Left lung (tissue), 10 donors: ENCODE data around the gene DGUOK. TPM values are rescaled to one million over a fixed set of nuclear protein-coding genes. Genes with fewer than 3 reads are reported as not detected.

Experiments
- ATAC-seq: fragments of 200-7000 bp; cut with Tn5 transposase; one replicate; pipeline ENCODE4 v1.9.1; 2020; ENCODE audit warnings: moderate library complexity
- DNase-seq, 4 donors: peaks; one replicate each; pipeline ENCODE4 v3.0.0-alpha.2; 2013 to 2020
- H3K27ac ChIP-seq, 2 donors: fragments of 200-600 bp; sonication (generic) in 1 of 2; one replicate each; pipeline versions ENCODE4 v1.5.0 to v1.8.0; 2020 to 2021
- H3K27me3 ChIP-seq, 2 donors: fragments of 200-600 bp; sonication (generic) in 1 of 2; one replicate each; pipeline versions ENCODE4 v1.5.0 to v1.8.0; 2020 to 2021
- H3K36me3 ChIP-seq, 2 donors: fragments of 200-600 bp; sonication (generic) in 1 of 2; one replicate each; pipeline versions ENCODE4 v1.5.0 to v1.8.0; 2020 to 2021
- H3K4me1 ChIP-seq, 2 donors: fragments of 200-600 bp; one replicate each; pipeline ENCODE4 v1.8.0; 2021
- H3K4me3 ChIP-seq, 2 donors: fragments of 200-600 bp; sonication (generic) in 1 of 2; one replicate each; pipeline versions ENCODE4 v1.5.0 to v1.8.0; 2020 to 2021; ENCODE audit warnings: mild to moderate bottlenecking in 1 of 2
- H3K9me3 ChIP-seq, 2 donors: fragments of 200-600 bp; sonication (generic) in 1 of 2; one replicate each; pipeline versions ENCODE4 v1.5.0 to v1.8.0; 2020 to 2021
- intact Hi-C, 2 donors: fragments of 100-400 bp; cut with DNase I; formaldehyde crosslinking; loops; one replicate each; pipeline versions ENCODE4 v1.11.2 to v1.14.2; 2022
- polyA plus RNA-seq, 6 donors: library from polyadenylated mRNA; unstranded; fragments of 120-200 nt; gene quantifications; one replicate each; pipeline ENCODE4 v1.2.1, GENCODE V29; 2013; ENCODE audit not compliant: insufficient read length in 6 of 6
- total RNA-seq, 2 donors: library from RNA; stranded (reverse); fragmentation: NEBNext Ultra II Directional; extraction: Animal tissue kit (Norgen Biotek cat#: 25700); gene quantifications; one replicate each; pipeline ENCODE4 v1.2.1, GENCODE V29; 2021
- TF ChIP-seq, protein P1 (sequence below), 2 donors: fragments of 200-600 bp; sonication (generic) in 1 of 2; IDR thresholded peaks; one replicate each; pipeline versions ENCODE4 v1.5.0 to v1.8.0; 2021; ENCODE audit warnings: antibody characterized with exemption in 2 of 2
- donor health status: DM: no; HTN: yes; CAD: no.
- donor health status: DM: no; HTN: no; CAD: no.

Gene DGUOK
- total and polyA plus RNA-seq, 8 donors, result 32.1 to 64.5 (median 60.3) TPM

GRCh38 chr2:73970850-73971471, 44.3 kb downstream of the DGUOK start:
- DNase-seq (peak in 3 of 4 donors; percentile 62 to 89 (median 83)), ATAC-seq (peak; percentile 93)
- H3K27me3 ChIP-seq, result no peaks in the 10 kb centered on the region
- TF ChIP-seq, protein P1, sequence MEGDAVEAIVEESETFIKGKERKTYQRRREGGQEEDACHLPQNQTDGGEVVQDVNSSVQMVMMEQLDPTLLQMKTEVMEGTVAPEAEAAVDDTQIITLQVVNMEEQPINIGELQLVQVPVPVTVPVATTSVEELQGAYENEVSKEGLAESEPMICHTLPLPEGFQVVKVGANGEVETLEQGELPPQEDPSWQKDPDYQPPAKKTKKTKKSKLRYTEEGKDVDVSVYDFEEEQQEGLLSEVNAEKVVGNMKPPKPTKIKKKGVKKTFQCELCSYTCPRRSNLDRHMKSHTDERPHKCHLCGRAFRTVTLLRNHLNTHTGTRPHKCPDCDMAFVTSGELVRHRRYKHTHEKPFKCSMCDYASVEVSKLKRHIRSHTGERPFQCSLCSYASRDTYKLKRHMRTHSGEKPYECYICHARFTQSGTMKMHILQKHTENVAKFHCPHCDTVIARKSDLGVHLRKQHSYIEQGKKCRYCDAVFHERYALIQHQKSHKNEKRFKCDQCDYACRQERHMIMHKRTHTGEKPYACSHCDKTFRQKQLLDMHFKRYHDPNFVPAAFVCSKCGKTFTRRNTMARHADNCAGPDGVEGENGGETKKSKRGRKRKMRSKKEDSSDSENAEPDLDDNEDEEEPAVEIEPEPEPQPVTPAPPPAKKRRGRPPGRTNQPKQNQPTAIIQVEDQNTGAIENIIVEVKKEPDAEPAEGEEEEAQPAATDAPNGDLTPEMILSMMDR (IDR thresholded peaks at IDR 0.05), result no peak
- H3K4me1 ChIP-seq, result peaks cover 14 to 49% of the 10 kb centered on the region in 2 donors
- no peaks in the 10 kb centered on the region for H3K36me3 ChIP-seq
- peak overlapping the region in 1 of 2 donors; percentile 76 for H3K27ac ChIP-seq
- intact Hi-C loops, result no loop called here
- no peaks in the 10 kb centered on the region for H3K9me3 ChIP-seq
- H3K4me3 ChIP-seq, result no peak overlapping the region

DNA sequence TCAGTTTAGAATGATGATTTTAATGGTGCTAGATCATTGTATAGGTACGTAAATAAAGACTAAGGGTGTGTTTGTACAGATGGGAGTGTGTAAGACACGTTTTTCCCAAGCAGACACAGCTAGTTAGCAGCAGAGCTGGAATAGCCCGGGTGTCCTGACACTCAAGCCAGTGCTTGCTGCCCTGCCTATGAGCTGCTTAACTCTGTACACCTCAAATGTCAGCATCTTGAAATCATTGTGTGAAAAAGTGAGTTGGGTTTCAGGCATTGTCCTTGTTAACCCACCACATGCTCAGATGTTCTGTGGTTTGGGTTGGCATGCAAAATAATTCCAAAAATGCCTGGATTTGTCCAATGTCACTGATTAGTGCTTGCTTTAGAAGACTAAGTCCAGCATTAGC, 45.0 kb downstream of the DGUOK start:
- no peak overlapping the region for H3K4me3 ChIP-seq
- DNase-seq (no peak), ATAC-seq (no peak)
- peak overlapping the region in 1 of 2 donors; percentile 76 for H3K27ac ChIP-seq
- TF ChIP-seq, protein P1 (IDR thresholded peaks at IDR 0.05), result no peak
- no peaks in the 10 kb centered on the region for H3K36me3 ChIP-seq
- no peaks in the 10 kb centered on the region for H3K27me3 ChIP-seq
- H3K9me3 ChIP-seq, result no peaks in the 10 kb centered on the region
- H3K4me1 ChIP-seq, result peaks cover 14 to 49% of the 10 kb centered on the region in 2 donors
- intact Hi-C loops, result no loop called here

DNA sequence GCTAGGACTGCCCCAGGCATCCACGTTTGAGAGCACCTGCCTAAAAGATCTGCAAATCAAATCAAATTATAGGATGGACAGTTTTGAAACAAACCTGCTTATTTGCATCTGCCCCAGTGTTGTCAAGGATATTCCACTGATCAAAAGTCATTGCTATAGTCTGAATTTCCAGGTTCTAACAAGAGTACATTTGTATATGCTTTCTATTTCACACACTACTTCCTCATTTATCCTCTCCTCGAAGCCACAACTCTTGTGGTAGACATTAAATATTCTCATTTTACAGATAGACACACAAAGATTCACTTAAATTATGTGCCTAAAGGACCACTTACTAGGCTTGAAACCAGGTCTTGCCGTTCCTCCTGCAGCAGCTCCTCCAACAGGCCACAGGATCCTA, 46.2 kb downstream of the DGUOK start:
- DNase-seq, result no peak
- Histone ChIP-seq H3K4me3 (no peak overlapping the region), H3K27me3 (no peaks in the 10 kb centered on the region), H3K27ac (no peak overlapping the region), H3K36me3 (no peaks in the 10 kb centered on the region), H3K9me3 (no peaks in the 10 kb centered on the region), H3K4me1 (peaks cover 14 to 48% of the 10 kb centered on the region in 2 donors)
- no peak for ATAC-seq
- TF ChIP-seq, protein P1 (IDR thresholded peaks at IDR 0.05), result no peak
- intact Hi-C loops, result no loop called here

GRCh38 chr2:73975731-73976130, 49.1 kb downstream of the DGUOK start:
- Histone ChIP-seq H3K4me3 (no peak overlapping the region), H3K4me1 (peaks cover 15 to 51% of the 10 kb centered on the region in 2 donors), H3K27me3 (no peaks in the 10 kb centered on the region), H3K27ac (peak overlapping the region in 1 of 2 donors; percentile 48), H3K36me3 (no peaks in the 10 kb centered on the region), H3K9me3 (no peaks in the 10 kb centered on the region)
- ATAC-seq, result no peak
- TF ChIP-seq, protein P1 (IDR thresholded peaks at IDR 0.05), result no peak
- intact Hi-C loops, result no loop called here
- no peak for DNase-seq

DNA sequence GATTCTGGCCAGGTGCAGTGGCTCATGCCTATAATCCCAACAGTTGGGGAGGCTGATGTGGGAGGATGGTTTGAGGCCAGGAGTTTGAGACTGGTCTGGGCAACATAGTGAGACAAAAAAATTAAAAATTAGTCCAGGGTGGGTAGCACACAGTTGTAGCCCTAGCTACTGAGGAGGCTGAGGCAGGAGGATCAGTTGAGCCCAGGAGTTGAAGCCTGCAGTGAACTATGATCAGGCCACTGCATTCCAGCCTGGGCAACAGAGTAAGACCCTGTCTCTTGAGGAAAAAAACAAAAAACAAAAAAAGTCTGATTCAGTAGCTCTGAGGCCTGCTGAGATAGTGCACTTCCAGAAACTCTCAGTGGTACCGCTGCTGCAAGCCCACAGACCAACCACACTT, 50.1 kb downstream of the DGUOK start:
- Histone ChIP-seq H3K9me3 (no peaks in the 10 kb centered on the region), H3K36me3 (no peaks in the 10 kb centered on the region), H3K27ac (no peak overlapping the region), H3K27me3 (no peaks in the 10 kb centered on the region), H3K4me3 (no peak overlapping the region), H3K4me1 (peaks cover 17 to 51% of the 10 kb centered on the region in 2 donors)
- DNase-seq (no peak), ATAC-seq (no peak)
- intact Hi-C loops, result no loop called here
- TF ChIP-seq, protein P1 (IDR thresholded peaks at IDR 0.05), result no peak
